ENCODE measurements around the gene PTGS1. TPM values are rescaled to one million over a fixed set of nuclear protein-coding genes. Genes with fewer than 3 reads are reported as not detected.
A peak's percentile ranks its signal among the peaks of the same experiment; 100 is the strongest.
"Not testable (repeated sequence)": the region's sequence is repeated elsewhere in the genome, so short reads cannot be mapped to it uniquely, and the experiment has no call there.

The PTGS1 gene
- total and polyA plus RNA-seq, 8 donors = 0.32 to 9.9 (median 0.99) TPM

GRCh38 chr9:122356627-122357026 is 14.2 kb upstream of the PTGS1 start:
- Histone ChIP-seq H3K4me3 (no peak overlapping the region), H3K27me3 (no peaks in the 10 kb centered on the region), H3K27ac (no peak overlapping the region), H3K9me3 (no peaks in the 10 kb centered on the region), H3K36me3 (no peaks in the 10 kb centered on the region), H3K4me1 (no peaks in the 10 kb centered on the region)
- no peak for TF ChIP-seq CTCF (IDR thresholded peaks at IDR 0.05)
- FAIRE-seq (no peak), ATAC-seq (no peak), DNase-seq (no peak)
- WGBS, 2 donors = 41 to 63% methylated on average over 2 of the region's 2 CpGs
- intact Hi-C loops (cut with DNase I) = loop anchor here in 1 of 3 donors (10.0 kb wide), 1 partner anchor 242 kb away; no protein-coding TSS in a partner anchor

GRCh38 chr9:122360891-122361290 is 9.9 kb upstream of the PTGS1 start:
- H3K4me3 ChIP-seq = no peak overlapping the region
- FAIRE-seq = no peak
- no peak for ATAC-seq
- no peaks in the 10 kb centered on the region for H3K27me3 ChIP-seq
- intact Hi-C loops (cut with DNase I) = no loop called here
- H3K4me1 ChIP-seq = no peaks in the 10 kb centered on the region
- no peaks in the 10 kb centered on the region for H3K9me3 ChIP-seq
- TF ChIP-seq CTCF (IDR thresholded peaks at IDR 0.05) = no peak
- no peaks in the 10 kb centered on the region for H3K36me3 ChIP-seq
- H3K27ac ChIP-seq = no peak overlapping the region
- DNase-seq = no peak
- WGBS, 2 donors = 72 to 82% methylated on average over 7 to 8 of the region's 8 CpGs

- DNase-seq; H3K36me3 ChIP-seq; H3K4me3 ChIP-seq; FAIRE-seq; ATAC-seq; H3K9me3 ChIP-seq; intact Hi-C loops (cut with DNase I); H3K27ac ChIP-seq; H3K4me1 ChIP-seq; H3K27me3 ChIP-seq: not testable (repeated sequence)
- 82 to 91% methylated on average over 12 of the region's 12 CpGs for WGBS, 2 donors
Observed at GRCh38 chr9:122363131-122363530, 7.7 kb upstream of the PTGS1 start.

- ATAC-seq (no peak), FAIRE-seq (no peak)
Observed at GRCh38 chr9:122364117-122364782, 6.6 kb upstream of the PTGS1 start.

GRCh38 chr9:122364783-122365150 is 6.1 kb upstream of the PTGS1 start:
- no peak for FAIRE-seq
- H3K36me3 ChIP-seq = no peaks in the 10 kb centered on the region
- DNase-seq = no peak
- no peaks in the 10 kb centered on the region for H3K9me3 ChIP-seq
- peak in 1 of 4 donors; percentile 14 for ATAC-seq
- H3K4me1 ChIP-seq = no peaks in the 10 kb centered on the region
- H3K27ac ChIP-seq = no peak overlapping the region
- no peak overlapping the region for H3K4me3 ChIP-seq
- WGBS, 2 donors = 73 to 82% methylated on average over 10 of the region's 10 CpGs
- intact Hi-C loops (cut with DNase I) = no loop called here
- no peak for TF ChIP-seq CTCF (IDR thresholded peaks at IDR 0.05)
- no peaks in the 10 kb centered on the region for H3K27me3 ChIP-seq

More at GRCh38 chr9:122364117-122364782, 6.6 kb upstream of the PTGS1 start:
- TF ChIP-seq CTCF (IDR thresholded peaks at IDR 0.05) = no peak
- H3K4me3 ChIP-seq = no peak overlapping the region
- no peak overlapping the region for H3K27ac ChIP-seq
- no peak for DNase-seq
- intact Hi-C loops (cut with DNase I) = no loop called here
- H3K36me3 ChIP-seq = no peaks in the 10 kb centered on the region
- H3K27me3 ChIP-seq = no peaks in the 10 kb centered on the region
- 88 to 95% methylated on average over 10 of the region's 10 CpGs for WGBS, 2 donors
- no peaks in the 10 kb centered on the region for H3K4me1 ChIP-seq
- H3K9me3 ChIP-seq = no peaks in the 10 kb centered on the region
